Activated T-helper 9 cell treated with anti-CD3 and anti-CD28 coated beads, Interleukin-2, amount 50 U/mL, for 16 hours (primary cell): ENCODE measurements around the gene CYP11A1.

ENCODE experiments used
- DNase-seq: peaks from one replicate; pipeline ENCODE4 v3.0.0-alpha.2; 2020; ENCODE audit warnings: low read depth

CYP11A1 gene

DNA sequence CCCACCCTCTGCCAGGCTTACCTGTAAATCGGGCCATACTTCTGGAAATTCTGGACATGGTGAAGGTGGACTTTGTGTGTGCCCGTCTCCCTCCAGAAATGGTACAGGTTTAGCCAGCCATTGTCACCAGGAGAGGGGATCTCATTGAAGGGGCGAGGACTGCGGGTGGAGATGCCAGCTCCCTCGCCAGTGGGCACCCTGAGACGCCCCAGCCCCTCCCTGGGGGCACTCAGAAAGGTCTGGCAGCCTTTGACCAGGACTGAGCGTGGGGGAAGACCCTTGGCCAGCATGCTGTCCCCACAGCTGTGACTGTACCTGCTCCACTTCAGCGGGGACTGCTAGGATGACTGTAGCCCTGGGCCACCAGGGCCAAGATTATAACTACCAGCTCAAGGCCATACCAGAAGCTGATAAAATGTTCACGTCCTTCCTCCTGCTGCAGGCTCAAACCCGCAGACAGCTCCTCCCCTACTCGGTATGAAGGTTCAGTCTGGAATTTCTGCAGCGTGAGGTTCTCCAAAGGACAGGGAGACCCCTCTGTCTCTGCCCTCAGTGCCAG is at the start of gene CYP11A1:
Gene CYP11A1, minus strand, starts transcription at position 351 of the 559 bp plus-strand sequence. Its CDS starts 61 bp downstream, at position 290.
- DNase-seq: no peak

DNA sequence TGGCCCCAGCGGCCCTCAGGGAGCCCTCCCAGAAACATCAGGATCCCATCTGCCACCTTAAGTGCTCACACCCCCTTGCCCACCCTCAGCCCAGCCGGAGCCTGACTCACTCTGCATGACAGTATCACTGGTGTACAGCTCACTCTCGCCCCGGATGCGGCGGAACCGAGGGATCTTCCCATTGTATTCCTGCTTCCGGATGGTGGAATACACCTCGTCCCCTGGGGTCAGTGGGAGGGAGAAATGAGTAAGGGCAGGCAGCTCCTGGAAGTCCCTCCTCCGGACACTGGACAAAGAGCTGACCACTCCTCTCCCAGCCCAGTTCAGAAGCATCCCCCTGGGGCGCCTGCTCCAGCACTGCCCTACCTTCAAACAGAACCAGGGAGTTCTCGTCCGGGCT is 49.8 kb upstream of the CYP11A1 start:
- DNase-seq: no peak

DNA sequence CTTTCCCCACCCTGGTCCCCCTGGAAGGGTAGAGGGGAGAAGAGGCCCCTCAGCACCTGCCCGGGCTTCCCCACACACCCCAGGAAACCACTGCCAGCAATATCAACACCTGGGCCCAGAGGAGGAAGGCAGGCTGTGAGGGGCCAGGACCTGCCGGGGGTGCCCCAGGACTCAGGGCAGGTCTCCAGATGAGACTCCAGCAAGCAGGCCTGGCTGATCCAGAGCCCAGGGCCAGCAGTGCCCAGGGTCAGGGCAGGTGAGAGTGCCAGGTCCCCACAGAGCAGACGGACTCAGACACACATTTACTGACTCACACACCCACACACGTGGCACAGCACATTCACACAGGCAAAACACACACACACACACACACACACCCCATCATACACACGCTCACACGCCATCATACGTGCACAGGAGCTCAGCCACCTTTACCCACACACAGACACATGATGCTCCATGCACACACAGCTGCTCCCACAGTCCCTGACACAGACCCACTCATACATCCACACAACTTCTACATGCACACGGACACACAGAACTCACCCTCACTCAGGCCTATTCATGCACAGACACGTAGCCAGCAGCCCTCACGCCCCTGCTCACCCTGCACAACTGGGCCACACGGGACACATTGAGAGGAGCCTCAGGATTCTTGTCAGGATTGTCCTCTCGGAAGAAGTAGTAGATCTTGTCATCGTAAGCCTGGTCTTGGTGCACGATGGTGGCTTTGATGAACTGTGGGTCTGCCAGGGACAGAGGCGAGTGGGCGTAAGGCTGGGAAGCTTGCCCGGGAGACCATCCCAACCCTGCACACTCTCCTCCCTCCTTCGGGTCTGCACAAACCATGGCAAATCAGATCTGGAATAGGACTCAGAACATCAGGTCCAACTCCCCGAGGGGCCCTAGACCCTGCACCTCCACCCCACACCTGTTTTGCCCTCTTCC is 48.8 kb upstream of the CYP11A1 start:
- no peak for DNase-seq

DNA sequence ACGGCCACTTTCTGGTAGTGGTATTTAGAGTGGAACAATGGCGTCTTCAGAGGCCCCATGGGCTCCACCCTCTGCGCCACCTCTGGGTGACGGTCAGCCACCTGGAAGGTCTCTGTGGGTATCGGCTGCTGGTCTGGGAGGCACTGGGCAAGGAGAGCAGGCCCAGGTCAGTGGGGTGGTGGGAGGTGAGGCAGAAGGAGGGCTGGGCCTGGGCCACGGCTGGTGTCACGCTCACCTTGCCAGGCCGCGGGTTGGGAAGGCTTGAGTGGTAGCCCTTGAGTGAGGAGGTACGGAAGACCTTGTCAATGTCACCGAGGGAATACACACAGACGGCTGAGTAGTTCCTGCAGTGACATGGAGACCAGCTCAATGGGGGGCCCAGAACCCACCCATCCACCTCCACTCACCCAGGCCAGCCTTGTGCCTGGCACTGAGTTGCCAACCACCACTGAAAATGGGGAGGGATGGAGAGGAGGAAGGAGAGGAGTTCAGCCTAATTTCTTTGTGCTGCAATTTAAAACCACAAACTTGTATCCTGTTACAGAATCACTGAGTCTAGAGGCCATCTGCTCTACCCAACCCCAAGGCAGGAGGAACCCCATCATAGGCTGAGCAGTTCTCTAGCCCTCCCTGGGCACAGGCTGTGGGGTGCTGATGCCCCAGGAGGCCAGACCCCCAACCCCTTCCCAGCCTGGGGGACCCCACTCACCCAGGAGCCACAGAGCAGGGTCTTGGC is 47.3 kb upstream of the CYP11A1 start:
- DNase-seq: no peak

DNA sequence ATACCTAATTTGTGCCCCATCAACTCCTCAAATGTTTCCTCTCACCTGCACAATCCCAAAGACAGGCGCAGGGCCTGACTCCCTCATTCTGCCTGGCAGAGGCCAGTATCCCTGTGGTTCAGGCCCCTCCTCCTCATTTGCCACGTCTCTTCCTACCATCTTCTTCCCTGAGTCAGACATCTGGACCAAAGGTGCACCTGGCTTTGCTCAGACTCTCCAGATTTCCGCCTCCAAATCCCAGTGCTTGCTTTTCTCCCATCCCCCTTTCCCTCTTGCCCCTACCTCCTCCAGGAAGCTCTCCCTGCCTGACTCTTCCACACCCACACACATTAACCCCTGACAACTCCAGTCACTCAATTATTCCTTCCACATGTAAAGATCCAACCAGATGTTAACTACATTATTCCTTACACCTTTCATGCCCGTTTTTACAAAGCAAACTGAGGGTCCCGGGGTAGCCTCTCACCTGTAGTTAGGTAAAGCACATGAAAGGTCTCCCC is 46.7 kb upstream of the CYP11A1 start:
- no peak for DNase-seq

DNA sequence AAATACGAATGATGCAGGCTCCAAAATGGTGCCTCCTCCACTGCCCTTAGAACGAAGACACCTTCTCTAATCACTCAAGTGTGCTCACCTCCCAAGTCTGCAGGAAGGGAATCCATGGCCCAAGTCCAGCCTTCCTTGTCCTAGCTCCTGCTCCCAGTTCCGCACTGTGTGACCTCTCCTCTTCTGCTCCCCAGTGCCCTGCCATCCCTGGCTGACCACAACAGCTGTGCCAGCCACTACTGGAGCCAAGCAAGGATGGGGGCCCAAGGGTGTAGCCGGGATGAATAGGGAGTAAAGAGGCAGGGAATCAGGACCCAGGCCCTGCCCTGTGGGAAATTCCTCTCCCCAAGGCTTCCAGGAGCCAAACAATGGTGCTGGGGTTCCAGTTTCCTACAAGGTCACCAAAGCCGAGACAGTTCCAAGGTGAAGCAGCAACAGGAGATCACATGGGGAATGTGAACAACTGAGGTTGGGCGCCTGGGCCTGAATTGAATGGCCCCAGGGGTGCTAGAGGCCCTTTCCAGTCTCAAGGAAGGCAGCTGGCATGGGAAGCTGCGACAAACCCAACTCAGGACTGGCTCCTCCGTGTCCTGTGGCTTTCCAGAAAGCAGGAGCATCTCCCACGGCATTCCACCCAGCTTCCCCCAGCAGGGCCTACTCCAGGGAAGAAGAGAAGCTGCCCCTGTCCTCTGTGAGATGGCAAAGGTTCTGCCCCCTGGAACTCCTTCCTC is 46.1 kb upstream of the CYP11A1 start:
- DNase-seq: no peak

DNA sequence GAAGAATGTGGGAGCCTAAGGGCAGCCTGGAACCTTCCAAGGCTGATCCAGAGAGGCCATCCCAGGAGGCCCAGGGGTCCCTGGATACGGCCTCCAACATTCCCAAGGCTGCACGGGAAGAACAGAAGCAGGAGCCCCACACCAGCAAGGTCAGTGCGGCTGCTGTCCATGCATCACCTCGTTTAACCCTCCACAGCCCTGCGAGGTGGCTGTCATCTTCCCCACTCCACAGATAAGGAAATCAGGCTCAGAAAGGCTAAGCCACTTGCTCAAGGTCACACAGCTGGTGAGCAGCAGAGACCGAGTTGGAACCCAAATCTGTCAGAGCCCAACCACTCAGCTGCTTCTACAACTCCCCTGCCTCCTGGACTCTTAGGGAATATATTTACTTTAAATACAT is 44.7 kb upstream of the CYP11A1 start:
- no peak for DNase-seq

DNA sequence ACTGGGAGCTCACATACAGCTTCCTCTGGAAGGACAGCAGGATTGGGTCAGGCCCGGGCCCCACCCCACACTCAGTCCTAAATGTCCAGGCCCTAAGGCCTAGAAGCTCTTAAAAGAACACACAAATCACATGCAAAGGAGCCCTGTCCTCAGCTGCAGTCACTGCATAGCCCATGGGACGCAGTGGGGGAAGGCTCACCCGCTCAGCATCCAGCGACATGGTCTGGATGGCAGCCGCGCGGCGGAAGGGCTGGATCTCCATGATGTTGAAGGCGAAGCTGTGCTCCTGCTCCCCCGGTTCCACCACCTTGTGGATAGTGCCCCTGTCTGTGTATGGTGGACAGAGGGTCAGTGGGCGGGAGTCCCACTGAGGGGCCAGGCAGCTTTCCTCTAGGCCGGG is 44.2 kb upstream of the CYP11A1 start:
- no peak for DNase-seq

DNA sequence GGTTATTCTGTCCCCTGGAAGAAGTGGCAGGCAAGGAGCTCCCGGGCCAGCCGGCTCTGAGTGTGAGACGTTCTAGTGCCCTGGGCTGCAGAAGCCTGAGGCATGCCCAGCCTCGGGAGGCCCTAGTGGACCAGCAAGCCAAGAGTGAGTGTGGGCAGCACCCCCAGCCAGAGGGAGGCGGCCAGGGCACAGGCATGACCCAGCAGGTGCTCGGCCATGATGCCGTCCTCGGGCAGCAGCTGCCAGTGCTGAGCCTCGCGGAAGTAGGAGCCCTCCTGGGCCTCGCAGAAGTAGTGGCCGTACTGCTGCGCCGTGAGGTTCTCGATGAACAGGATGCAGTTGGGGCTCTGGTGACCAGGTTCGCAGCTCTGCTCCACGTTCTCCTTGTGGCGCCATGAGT is 43.1 kb upstream of the CYP11A1 start:
- no peak for DNase-seq

DNA sequence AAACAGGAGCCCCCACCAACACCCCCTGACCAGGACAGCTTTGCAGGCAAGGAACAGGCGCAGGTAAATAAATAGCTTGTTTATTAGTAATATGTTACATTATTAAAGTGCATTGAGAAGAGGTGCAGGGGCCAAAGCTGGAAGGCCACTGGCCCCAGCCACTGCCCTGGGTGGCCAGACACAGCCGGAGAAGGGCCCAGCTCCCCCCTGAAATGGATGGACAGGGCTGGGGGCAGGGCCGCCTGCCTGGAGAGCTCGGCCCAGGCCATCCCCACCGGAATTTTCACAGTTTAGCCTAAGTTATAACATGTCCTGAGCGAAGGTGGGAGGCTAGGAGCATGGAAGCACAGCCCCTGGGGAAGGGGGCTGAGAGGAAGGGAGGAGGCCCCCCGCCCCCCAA is 41.8 kb upstream of the CYP11A1 start:
- no peak for DNase-seq

DNA sequence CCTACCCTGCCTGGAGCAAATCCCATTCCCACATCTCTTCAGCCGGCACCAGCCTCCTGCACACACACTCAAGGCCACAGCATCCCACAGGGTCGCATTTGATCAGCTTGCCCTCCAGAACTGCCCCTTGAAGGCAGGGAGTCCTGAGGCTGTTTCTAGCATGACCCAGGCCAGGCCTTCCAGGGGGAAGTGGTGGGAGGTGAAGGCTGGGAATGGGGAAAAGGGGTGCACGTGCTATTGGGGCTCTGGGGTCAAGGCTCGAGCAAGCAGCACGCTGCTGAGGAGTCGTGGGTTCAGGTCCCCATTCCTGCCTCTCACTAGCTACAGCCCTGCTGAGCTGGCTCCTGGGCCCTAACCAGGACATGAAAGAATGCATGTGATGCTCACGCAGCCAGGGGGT is 41.4 kb upstream of the CYP11A1 start:
- no peak for DNase-seq

DNA sequence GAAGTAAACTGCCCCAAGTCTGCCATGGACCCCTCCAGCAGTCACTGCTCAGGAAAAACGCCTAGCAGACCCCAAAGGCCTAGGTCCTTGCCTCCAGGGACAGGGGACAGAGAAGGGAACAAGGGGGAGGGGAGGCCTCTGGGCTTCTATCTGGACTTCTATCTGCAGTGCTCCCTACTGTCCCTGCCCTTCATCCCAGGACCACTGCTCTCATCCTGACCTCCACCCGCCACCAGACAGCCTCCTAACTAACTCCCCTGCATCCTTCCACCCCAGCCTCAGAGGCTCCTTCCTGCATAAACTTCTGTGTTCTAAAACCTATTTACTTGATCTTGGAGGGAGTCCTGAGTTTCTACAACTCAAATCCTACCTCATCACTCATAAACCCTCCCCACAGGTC is 40.9 kb upstream of the CYP11A1 start:
- DNase-seq: no peak

DNA sequence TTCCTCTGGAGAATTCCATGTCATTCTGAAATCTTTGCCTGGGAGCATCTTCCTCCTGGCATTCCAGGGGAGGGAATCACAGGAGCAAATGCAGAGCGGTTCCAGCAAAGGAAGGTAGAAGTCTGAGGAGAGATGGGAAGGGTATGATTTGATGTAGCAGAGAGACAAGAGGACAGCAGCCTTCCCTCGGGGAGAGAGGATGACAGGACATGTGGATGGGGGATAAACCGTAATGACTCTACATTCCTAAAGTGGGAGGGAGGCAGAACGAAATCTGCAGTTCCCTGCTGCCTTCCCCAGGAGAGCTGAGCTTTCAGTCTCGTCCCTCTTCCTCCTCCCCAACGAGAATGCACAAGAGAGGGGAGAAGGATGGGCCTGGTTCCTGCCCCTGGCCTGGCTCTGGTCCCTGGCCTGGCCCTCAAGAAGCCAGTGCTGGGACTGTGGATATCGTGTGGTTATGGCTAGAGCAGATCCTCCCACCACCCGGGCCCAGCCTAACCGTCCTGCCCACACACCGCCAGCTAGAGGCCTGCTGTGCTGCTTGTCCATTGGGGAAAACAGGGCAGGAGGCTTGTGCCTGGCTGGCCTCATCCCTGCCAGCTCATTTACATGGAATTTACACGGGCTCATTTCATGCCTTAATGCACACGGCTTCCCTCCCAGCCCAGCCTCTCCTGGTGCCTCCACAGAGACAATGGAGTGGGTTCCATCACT is 39.7 kb upstream of the CYP11A1 start:
- no peak for DNase-seq

DNA sequence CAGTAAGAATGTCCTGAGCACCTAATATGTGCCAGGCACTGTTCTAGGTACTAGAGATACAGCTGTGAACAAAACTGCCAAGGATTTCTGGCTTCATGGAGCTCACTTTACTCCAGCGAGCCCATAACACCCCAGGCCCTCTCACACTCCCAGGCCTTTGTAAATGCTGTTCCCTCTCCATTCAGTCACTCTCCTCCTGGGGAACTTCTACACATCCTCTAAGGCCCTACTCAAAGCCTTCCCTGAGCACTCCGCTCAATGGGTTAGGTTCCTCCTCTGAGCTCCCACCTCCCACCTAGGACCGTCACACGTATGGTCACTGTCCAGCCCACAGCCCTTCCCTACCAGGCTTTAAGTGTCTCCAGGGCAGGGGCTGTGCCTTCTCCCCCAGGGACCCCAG is 39.1 kb upstream of the CYP11A1 start:
- no peak for DNase-seq

DNA sequence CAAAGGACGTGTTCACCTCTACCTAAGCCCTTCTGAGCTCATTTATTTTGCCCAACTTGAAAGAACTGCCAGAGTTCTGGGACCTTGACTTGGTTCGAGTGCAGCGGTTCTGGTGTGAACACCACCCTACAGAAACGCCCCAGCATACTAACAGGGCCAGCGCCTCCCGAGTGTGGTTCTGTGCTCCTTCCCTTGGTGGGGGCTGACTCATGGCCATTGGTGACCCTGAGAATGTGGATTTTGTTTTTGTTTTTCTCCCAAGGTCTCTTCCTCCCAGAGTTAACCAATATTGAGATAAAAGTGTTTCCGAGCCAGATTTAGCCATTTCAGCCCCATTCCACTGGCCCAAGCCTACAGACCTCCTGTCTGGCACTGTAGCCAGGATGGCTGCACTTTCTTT is 38.4 kb upstream of the CYP11A1 start:
- no peak for DNase-seq

DNA sequence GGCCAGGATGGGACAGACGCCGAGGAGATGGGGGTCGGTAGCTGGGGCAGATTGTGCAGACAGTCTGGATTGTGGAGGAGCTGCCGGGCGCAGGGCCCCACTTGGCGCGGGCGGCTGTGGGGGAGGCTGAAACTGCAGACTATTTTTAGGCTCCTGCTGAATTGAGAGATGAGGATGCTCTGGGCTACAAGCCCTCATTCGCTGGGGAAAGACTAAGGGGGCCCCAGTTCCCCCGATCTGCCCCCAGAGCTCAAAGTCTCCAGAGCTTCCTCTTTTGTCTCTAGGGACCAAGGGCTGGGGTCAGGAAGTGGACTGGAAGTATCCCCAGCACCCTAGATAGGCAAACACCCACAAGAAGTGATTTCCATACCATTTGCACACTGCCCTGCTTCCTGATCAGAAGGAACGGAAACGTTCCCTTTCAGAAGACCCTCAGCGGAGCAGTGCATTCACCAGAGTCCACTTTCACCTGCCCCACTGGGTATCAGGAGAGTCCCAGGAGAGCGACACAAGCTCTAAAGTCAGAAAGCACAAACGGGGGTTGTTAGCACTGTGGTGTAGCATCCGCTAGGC is 36.6 kb upstream of the CYP11A1 start:
- no peak for DNase-seq

DNA sequence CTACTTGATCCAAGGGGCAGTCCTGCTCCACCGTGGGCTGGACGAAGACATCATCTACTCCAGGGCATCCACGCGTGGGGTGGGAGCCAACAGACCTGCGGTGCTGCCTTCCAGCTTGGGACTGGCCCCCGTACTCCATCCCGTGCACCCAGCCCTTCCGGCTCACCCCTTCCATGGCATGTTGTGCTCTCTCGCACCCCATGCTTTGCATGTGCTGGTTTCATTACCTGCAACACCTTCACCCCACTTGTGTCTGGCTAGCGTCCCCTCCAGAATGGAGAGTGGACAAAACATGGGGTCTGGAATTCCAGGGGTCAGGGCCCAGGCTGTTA is 36.1 kb upstream of the CYP11A1 start:
- no peak for DNase-seq

DNA sequence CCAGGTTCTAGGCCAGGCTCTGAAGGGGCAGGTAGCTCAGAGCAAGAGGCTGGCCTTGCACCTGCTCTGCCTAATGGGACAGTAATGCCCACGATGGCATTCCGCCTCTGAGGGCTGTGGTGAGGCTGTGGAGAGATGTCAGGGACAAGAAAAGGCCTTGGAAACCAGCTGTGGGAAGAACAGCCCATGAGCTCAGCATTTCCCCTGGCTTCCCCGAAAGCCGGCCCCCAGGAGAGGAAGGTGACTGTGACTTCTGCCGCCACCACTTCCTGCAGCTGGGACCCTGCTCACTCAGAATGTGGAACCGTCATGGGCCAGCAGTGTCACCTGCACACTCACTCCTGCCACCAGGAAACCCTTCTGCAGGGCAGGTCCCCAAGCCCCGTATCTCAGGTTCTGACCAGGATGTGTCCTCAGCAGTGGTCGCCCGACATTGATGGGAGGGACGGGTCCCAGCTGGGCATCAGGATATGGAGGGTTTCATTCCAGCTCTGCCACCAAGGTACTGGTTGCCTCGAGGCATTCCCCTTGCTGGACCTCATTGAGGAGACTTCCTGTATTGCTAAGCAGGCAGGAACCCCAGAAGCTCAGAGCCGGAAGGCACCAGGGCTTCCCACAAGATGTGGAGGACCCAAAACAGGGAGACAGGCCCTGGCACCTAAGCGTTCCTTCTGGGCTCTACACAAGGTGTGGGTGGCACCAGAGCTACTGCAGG is 35.6 kb upstream of the CYP11A1 start:
- DNase-seq: peak; percentile 55

DNA sequence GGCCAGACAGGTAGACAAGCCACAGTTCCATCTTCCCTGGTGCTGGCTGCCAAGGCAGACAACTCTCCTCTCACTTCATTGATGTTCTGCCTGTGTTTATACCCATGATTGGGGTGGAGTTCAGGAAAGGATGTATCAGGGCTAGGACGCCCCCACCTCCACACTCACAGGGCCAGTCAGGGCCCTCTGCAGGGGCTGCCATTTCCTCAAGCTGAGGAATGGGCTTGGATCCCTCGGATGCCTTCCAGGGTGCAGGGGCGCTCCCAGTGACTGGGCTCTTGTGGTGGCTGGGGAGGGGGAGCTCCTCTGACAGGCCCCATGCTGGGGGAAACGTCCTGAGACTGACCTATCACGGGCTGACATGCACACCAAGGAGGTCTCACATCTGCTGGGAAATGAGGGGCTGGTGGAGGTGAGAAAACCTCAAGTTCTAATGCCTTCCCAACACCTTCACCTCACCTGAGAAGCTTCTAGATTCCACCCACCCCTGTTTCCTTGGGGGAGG is 34.9 kb upstream of the CYP11A1 start:
- no peak for DNase-seq
